CD14-positive monocyte (primary cell): Measurements from ENCODE around the gene DAP3. TPM values are rescaled to one million over a fixed set of nuclear protein-coding genes. Genes with fewer than 3 reads are reported as not detected.

ENCODE experiments used
- DNase-seq, 3 donors: peaks; one replicate each; pipeline ENCODE4 v3.0.0-alpha.2; 2011 to 2022
- H2AFZ ChIP-seq: 2 replicates; pipeline ENCODE4 v1.6.0; 2012; ENCODE audit warnings: mild to moderate bottlenecking, low read depth, low read length, inconsistent platforms; ENCODE audit not compliant: insufficient read depth, poor library complexity, severe bottlenecking
- H3K27ac ChIP-seq, 2 donors: 1 replicate in 1 of 2; 2 replicates in 1 of 2; pipeline ENCODE4 v1.5.1; 2012 to 2013; ENCODE audit warnings: low read length in 2 of 2, control low read depth in 1 of 2, inconsistent platforms in 1 of 2, low read depth in 1 of 2, mild to moderate bottlenecking in 1 of 2
- H3K27me3 ChIP-seq, 2 donors: one replicate each; pipeline versions ENCODE4 v1.6.0 to v1.6.1; 2011 to 2013; ENCODE audit warnings: low read length in 2 of 2; ENCODE audit not compliant: control insufficient read depth in 2 of 2, insufficient read depth in 2 of 2
- H3K36me3 ChIP-seq, 2 donors: replicated peaks in 1 of 2; 1 replicate in 1 of 2; 2 replicates in 1 of 2; pipeline versions ENCODE4 v1.5.1 to v1.6.1; 2012 to 2013; ENCODE audit warnings: low read length in 2 of 2, control low read depth in 1 of 2, inconsistent platforms in 1 of 2, mild to moderate bottlenecking in 1 of 2; ENCODE audit not compliant: insufficient read depth in 2 of 2, control insufficient read depth in 1 of 2
- H3K4me1 ChIP-seq, 2 donors: 1 replicate in 1 of 2; 2 replicates in 1 of 2; pipeline versions ENCODE4 v1.5.1 to v1.6.1; 2012 to 2013; ENCODE audit warnings: low read length in 2 of 2, control low read depth in 1 of 2, inconsistent platforms in 1 of 2, mild to moderate bottlenecking in 1 of 2, moderate library complexity in 1 of 2; ENCODE audit not compliant: insufficient read depth in 2 of 2, control insufficient read depth in 1 of 2
- H3K4me2 ChIP-seq: replicated peaks from 2 replicates; pipeline ENCODE3; 2012; ENCODE audit warnings: low read length, moderate library complexity, mild to moderate bottlenecking; ENCODE audit not compliant: poor library complexity, severe bottlenecking; ENCODE audit errors: extremely low read depth
- H3K4me3 ChIP-seq, 3 experiments: fragments of 200-600 bp in 1 of 3; sonication (generic) in 1 of 3; replicated peaks in 1 of 3; 1 replicate in 2 of 3; 2 replicates in 1 of 3; pipeline ENCODE4 v1.5.1; 2011 to 2013; ENCODE audit warnings: low read length in 3 of 3, mild to moderate bottlenecking in 3 of 3, control low read depth in 2 of 3, low read depth in 2 of 3, inconsistent platforms in 1 of 3, moderate library complexity in 1 of 3
- H3K79me2 ChIP-seq: 2 replicates; pipeline ENCODE4 v1.6.0; 2012; ENCODE audit warnings: mild to moderate bottlenecking, control low read depth, inconsistent platforms, low read length, moderate library complexity; ENCODE audit not compliant: insufficient read depth
- H3K9ac ChIP-seq: 2 replicates; pipeline ENCODE4 v1.6.0; 2017; ENCODE audit warnings: low read length, mild to moderate bottlenecking; ENCODE audit not compliant: insufficient read depth, poor library complexity, severe bottlenecking
- H3K9me3 ChIP-seq, 2 donors: replicated peaks in 1 of 2; 1 replicate in 1 of 2; 2 replicates in 1 of 2; pipeline versions ENCODE4 v1.5.1 to v1.6.1; 2012 to 2013; ENCODE audit warnings: low read length in 2 of 2, control low read depth in 1 of 2; ENCODE audit not compliant: control insufficient read depth in 1 of 2, insufficient read depth in 1 of 2
- H4K20me1 ChIP-seq: 2 replicates; pipeline ENCODE4 v1.6.0; 2012; ENCODE audit warnings: mild to moderate bottlenecking, low read length, control low read depth, moderate library complexity; ENCODE audit not compliant: insufficient read depth
- H3K27ac Mint-ChIP-seq, 7 donors: one replicate each; pipeline ENCODE4 v1.8.0; 2020; ENCODE audit warnings: mild to moderate bottlenecking in 7 of 7, mixed read lengths in 7 of 7, moderate library complexity in 6 of 7, inconsistent platforms in 2 of 7
- H3K27me3 Mint-ChIP-seq, 3 donors: one replicate each; pipeline ENCODE4 v1.8.0; 2021 to 2022; ENCODE audit warnings: low read depth in 3 of 3, mild to moderate bottlenecking in 3 of 3, mixed read lengths in 3 of 3, moderate library complexity in 3 of 3, inconsistent platforms in 1 of 3
- H3K36me3 Mint-ChIP-seq, 2 donors: one replicate each; pipeline ENCODE4 v1.8.0; 2020; ENCODE audit warnings: mixed read lengths in 2 of 2, inconsistent platforms in 1 of 2, mild to moderate bottlenecking in 1 of 2
- H3K4me1 Mint-ChIP-seq: one replicate; pipeline ENCODE4 v1.8.0; 2020; ENCODE audit warnings: mild to moderate bottlenecking, mixed read lengths
- H3K4me3 Mint-ChIP-seq, 2 donors: one replicate each; pipeline ENCODE4 v1.8.0; 2020; ENCODE audit warnings: mild to moderate bottlenecking in 2 of 2, mixed read lengths in 2 of 2, moderate library complexity in 1 of 2
- H3K9me3 Mint-ChIP-seq, 7 donors: one replicate each; pipeline ENCODE4 v1.8.0; 2020 to 2022; ENCODE audit warnings: mixed read lengths in 7 of 7, mild to moderate bottlenecking in 6 of 7, moderate library complexity in 6 of 7, inconsistent platforms in 2 of 7
- WGBS: methylation state at CpG from one replicate; pipeline ENCODE4 v1.1.5; 2013; ENCODE audit warnings: missing lambda C conversion rate; ENCODE audit not compliant: insufficient coverage; 5-methylcytosine and 5-hydroxymethylcytosine counted together
- intact Hi-C, 2 donors: fragments of 100-400 bp; cut with micrococcal nuclease; formaldehyde crosslinking; loops; one replicate each; pipeline versions ENCODE4 v1.15.0 to v1.15.1; 2023
- polyA plus RNA-seq, 3 donors: library from polyadenylated mRNA; depleted of rRNA in 1 of 3; unstranded in 2 of 3; stranded (reverse) in 1 of 3; fragments of 300-500 nt in 2 of 3; fragments of >200 nt in 1 of 3; fragmentation: Illumina TruSeq in 2 of 3; gene quantifications; 1 replicate in 2 of 3; 2 replicates in 1 of 3; pipeline ENCODE4 v1.2.3, GENCODE V29; 2012 to 2021
- TF ChIP-seq, protein P1 (sequence below): fragments of 200-600 bp; IDR thresholded peaks from one replicate; pipeline ENCODE4 v1.8.0; 2022; ENCODE audit warnings: antibody characterized with exemption, mild to moderate bottlenecking

Gene DAP3
- polyA plus RNA-seq, 3 donors: 69.0 to 79.3 (median 72.7) TPM

- no peak overlapping the region for H2AFZ ChIP-seq
- intact Hi-C loops: no loop called here
These were observed 6.7 kb downstream of the DAP3 start for GRCh38 chr1:155695608-155696007.

DNA sequence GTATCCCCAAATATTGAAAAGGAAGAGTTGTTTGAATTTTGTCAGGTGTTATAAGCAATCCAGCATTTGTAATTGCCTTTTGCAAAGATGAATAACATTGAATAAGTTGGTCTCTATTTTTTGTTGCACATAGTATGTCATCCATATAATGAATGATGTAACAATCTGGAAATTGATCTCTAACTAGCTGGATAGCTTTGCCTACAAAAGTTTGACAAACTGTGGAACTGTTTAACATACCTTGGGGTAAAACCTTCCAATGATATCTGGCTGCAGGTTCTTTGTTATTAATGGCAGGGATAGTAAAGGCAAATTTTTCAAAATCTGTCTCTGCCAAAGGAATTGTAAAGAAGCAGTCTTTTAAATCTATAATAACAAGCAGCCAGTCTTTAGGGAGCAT, 7.6 kb downstream of the DAP3 start:
- H3K9ac ChIP-seq: no peak overlapping the region
- peaks cover 0 to 2% (median 0%) of the 10 kb centered on the region in 3 donors for H3K27me3 Mint-ChIP-seq
- no peaks in the 10 kb centered on the region for H3K27me3 ChIP-seq
- H4K20me1 ChIP-seq: peaks cover 37% of the 10 kb centered on the region
- no peak overlapping the region for H3K4me3 ChIP-seq
- H3K4me1 ChIP-seq: no peaks in the 10 kb centered on the region
- peaks cover 10 to 23% of the 10 kb centered on the region in 2 donors for H3K36me3 ChIP-seq
- peaks cover 84% of the 10 kb centered on the region for H3K79me2 ChIP-seq
- no peak overlapping the region for H2AFZ ChIP-seq
- H3K4me2 ChIP-seq: no peak overlapping the region
- H3K4me1 Mint-ChIP-seq: peaks cover 10% of the 10 kb centered on the region
- H3K9me3 ChIP-seq: peaks cover 4 to 10% of the 10 kb centered on the region in 2 donors
- peaks cover 8 to 19% (median 12%) of the 10 kb centered on the region in 7 donors for H3K9me3 Mint-ChIP-seq
- H3K27ac ChIP-seq: no peak overlapping the region
- TF ChIP-seq, protein P1, sequence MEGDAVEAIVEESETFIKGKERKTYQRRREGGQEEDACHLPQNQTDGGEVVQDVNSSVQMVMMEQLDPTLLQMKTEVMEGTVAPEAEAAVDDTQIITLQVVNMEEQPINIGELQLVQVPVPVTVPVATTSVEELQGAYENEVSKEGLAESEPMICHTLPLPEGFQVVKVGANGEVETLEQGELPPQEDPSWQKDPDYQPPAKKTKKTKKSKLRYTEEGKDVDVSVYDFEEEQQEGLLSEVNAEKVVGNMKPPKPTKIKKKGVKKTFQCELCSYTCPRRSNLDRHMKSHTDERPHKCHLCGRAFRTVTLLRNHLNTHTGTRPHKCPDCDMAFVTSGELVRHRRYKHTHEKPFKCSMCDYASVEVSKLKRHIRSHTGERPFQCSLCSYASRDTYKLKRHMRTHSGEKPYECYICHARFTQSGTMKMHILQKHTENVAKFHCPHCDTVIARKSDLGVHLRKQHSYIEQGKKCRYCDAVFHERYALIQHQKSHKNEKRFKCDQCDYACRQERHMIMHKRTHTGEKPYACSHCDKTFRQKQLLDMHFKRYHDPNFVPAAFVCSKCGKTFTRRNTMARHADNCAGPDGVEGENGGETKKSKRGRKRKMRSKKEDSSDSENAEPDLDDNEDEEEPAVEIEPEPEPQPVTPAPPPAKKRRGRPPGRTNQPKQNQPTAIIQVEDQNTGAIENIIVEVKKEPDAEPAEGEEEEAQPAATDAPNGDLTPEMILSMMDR: no peak
- intact Hi-C loops: no loop called here
- H3K4me3 Mint-ChIP-seq: no peak overlapping the region
- no peak for DNase-seq
- no peak overlapping the region for H3K27ac Mint-ChIP-seq
- H3K36me3 Mint-ChIP-seq: peaks cover 15 to 24% of the 10 kb centered on the region in 2 donors

More at GRCh38 chr1:155695608-155696007, 6.7 kb downstream of the DAP3 start:
- peaks cover 8 to 21% (median 14%) of the 10 kb centered on the region in 7 donors for H3K9me3 Mint-ChIP-seq
- H4K20me1 ChIP-seq: peaks cover 37% of the 10 kb centered on the region
- H3K27ac ChIP-seq: no peak overlapping the region
- H3K36me3 Mint-ChIP-seq: peaks cover 21 to 30% of the 10 kb centered on the region in 2 donors
- peaks cover 7 to 10% of the 10 kb centered on the region in 2 donors for H3K9me3 ChIP-seq
- H3K4me2 ChIP-seq: no peak overlapping the region
- H3K4me1 ChIP-seq: no peaks in the 10 kb centered on the region
- no peak overlapping the region for H3K4me3 ChIP-seq
- no peak for DNase-seq
- H3K27me3 Mint-ChIP-seq: peaks cover 0 to 2% (median 0%) of the 10 kb centered on the region in 3 donors
- H3K36me3 ChIP-seq: peaks cover 15 to 28% of the 10 kb centered on the region in 2 donors
- no CpG with 5 or more reads among the region's 3 CpGs for WGBS
- H3K27me3 ChIP-seq: no peaks in the 10 kb centered on the region
- TF ChIP-seq, protein P1: no peak
- H3K9ac ChIP-seq: no peak overlapping the region
- H3K27ac Mint-ChIP-seq: no peak overlapping the region
- peaks cover 93% of the 10 kb centered on the region for H3K79me2 ChIP-seq
- H3K4me1 Mint-ChIP-seq: peaks cover 10% of the 10 kb centered on the region
- no peak overlapping the region for H3K4me3 Mint-ChIP-seq
